DOHH2 (cell line): Measurements from ENCODE around the gene ULBP1.

Source experiments
- H3F3A ChIP-seq: fragments of 200-600 bp; sonication (generic), shearing (Covaris generic); 2 replicates; pipeline ENCODE4 v1.6.0; 2016; ENCODE audit warnings: antibody characterized with exemption, mild to moderate bottlenecking; ENCODE audit not compliant: control insufficient read depth, insufficient read depth
- H3K27ac ChIP-seq: fragments of 200-600 bp; sonication (generic); 2 replicates; pipeline ENCODE4 v1.5.1; 2014; ENCODE audit warnings: low read depth, mild to moderate bottlenecking, low read length, moderate library complexity
- H3K27me3 ChIP-seq: fragments of 200-600 bp; sonication (generic); 2 replicates; pipeline ENCODE4 v1.6.1; 2014; ENCODE audit warnings: mild to moderate bottlenecking, low read length, mixed read lengths; ENCODE audit not compliant: control insufficient read depth
- H3K36me3 ChIP-seq: fragments of 200-600 bp; sonication (generic); 2 replicates; pipeline ENCODE4 v1.6.1; 2014; ENCODE audit warnings: mild to moderate bottlenecking, low read length, moderate library complexity, mixed read lengths; ENCODE audit not compliant: control insufficient read depth
- H3K4me1 ChIP-seq: fragments of 200-600 bp; sonication (generic); 2 replicates; pipeline ENCODE4 v1.6.1; 2014; ENCODE audit warnings: mild to moderate bottlenecking, low read length, mixed read lengths; ENCODE audit not compliant: control insufficient read depth
- H3K4me2 ChIP-seq: fragments of 200-600 bp; sonication (generic); 2 replicates; pipeline ENCODE4 v1.6.0; 2014; ENCODE audit warnings: mild to moderate bottlenecking, low read length, moderate library complexity
- H3K4me3 ChIP-seq: fragments of 200-600 bp; sonication (generic); 2 replicates; pipeline ENCODE4 v1.5.1; 2014; ENCODE audit warnings: mild to moderate bottlenecking, low read length, mixed read lengths
- H3K79me2 ChIP-seq: fragments of 200-600 bp; sonication (generic); 2 replicates; pipeline ENCODE4 v1.6.1; 2014; ENCODE audit warnings: mild to moderate bottlenecking, low read length, mixed read lengths; ENCODE audit not compliant: control insufficient read depth
- H3K9me2 ChIP-seq: fragments of 200-600 bp; sonication (generic); replicated peaks from 2 replicates; pipeline ENCODE4 v1.6.1; 2014; ENCODE audit warnings: mild to moderate bottlenecking, low read length, mixed read lengths; ENCODE audit not compliant: control insufficient read depth
- H3K9me3 ChIP-seq: fragments of 200-600 bp; sonication (generic); 2 replicates; pipeline ENCODE4 v1.6.1; 2014; ENCODE audit warnings: antibody characterized with exemption, low read length, mixed read lengths; ENCODE audit not compliant: control insufficient read depth, insufficient read depth
- H4K20me1 ChIP-seq: fragments of 200-600 bp; sonication (generic); 2 replicates; pipeline ENCODE4 v1.6.0; 2014; ENCODE audit warnings: low read depth, mild to moderate bottlenecking, antibody characterized with exemption, low read length, moderate library complexity; ENCODE audit not compliant: control insufficient read depth, insufficient read depth
- EZH2phosphoT487 ChIP-seq: fragments of 200-600 bp; sonication (generic); IDR thresholded peaks from 2 replicates; pipeline ENCODE4 v1.6.1; 2017; ENCODE audit warnings: borderline replicate concordance, mild to moderate bottlenecking, antibody characterized with exemption, low read length, moderate library complexity, mixed read lengths
- TF ChIP-seq, protein P1 (sequence below): fragments of 200-600 bp; sonication (generic); IDR thresholded peaks from one replicate; pipeline ENCODE4 v1.5.1; 2014; ENCODE audit warnings: antibody characterized with exemption, mild to moderate bottlenecking, low read depth, low read length; ENCODE audit not compliant: poor library complexity, severe bottlenecking

Gene ULBP1

DNA sequence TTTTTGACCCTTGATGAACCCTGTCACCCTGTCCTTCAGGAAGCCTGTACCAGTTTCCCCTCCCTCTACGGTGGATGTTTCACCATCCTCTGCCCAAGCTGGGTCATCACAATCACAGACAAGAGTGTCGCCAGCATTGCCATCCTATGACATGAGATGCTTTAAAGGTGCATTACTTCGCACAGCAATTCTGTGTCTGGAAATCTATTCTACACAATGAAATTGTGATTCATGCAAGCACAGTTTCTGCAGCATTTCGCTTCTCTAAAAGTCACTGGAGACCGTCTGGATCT is 24.4 kb upstream of the ULBP1 start:
- Histone ChIP-seq H4K20me1 (no peaks in the 10 kb centered on the region), H3F3A (no peaks in the 10 kb centered on the region), H3K27me3 (peaks cover 69% of the 10 kb centered on the region), H3K27ac (no peak overlapping the region), H3K36me3 (no peaks in the 10 kb centered on the region), H3K4me3 (no peak overlapping the region), H3K4me2 (peak overlapping the region; percentile 63; the same call in 1 of the 2 replicates), H3K9me2 (no peaks in the 10 kb centered on the region), H3K9me3 (no peaks in the 10 kb centered on the region), H3K4me1 (peaks cover 20% of the 10 kb centered on the region), H3K79me2 (no peaks in the 10 kb centered on the region)
- TF ChIP-seq, protein P1, sequence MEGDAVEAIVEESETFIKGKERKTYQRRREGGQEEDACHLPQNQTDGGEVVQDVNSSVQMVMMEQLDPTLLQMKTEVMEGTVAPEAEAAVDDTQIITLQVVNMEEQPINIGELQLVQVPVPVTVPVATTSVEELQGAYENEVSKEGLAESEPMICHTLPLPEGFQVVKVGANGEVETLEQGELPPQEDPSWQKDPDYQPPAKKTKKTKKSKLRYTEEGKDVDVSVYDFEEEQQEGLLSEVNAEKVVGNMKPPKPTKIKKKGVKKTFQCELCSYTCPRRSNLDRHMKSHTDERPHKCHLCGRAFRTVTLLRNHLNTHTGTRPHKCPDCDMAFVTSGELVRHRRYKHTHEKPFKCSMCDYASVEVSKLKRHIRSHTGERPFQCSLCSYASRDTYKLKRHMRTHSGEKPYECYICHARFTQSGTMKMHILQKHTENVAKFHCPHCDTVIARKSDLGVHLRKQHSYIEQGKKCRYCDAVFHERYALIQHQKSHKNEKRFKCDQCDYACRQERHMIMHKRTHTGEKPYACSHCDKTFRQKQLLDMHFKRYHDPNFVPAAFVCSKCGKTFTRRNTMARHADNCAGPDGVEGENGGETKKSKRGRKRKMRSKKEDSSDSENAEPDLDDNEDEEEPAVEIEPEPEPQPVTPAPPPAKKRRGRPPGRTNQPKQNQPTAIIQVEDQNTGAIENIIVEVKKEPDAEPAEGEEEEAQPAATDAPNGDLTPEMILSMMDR: no peak
- no peak for TF ChIP-seq EZH2phosphoT487

DNA sequence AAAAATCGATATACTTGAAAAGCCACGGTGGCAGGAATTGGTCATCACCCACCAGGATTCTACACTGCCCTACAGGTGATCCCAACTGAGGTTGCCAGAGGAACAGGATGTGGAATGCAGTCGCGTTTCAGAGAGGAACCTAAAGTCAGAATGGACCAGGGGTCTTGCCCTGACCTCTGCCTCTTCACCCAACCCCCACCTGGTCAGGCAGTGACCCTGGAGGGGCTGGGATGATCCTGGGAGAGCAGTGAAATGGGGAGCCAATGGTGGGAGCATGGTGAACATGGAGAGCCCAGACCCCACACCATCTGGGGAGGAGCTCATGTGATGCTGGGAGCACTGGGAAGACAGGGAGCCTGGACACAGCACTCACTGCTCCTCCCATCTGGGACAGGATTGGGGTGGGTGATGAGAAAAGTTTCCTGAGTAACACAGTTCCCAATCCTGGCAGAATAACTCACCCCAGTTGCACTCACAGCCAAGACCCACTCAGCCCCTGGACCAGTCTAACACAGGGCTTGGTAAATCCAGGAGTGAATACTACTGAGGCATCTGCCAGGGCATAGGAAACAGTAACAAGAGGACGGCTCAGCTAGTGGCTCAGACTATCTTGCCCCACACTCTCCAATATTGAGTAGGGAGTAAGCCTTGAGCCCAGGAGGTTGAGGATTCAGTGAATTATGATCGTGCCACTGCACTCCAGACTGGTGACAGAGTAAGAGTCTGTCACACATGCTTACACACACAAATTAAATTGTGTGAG is 23.7 kb upstream of the ULBP1 start:
- H4K20me1 ChIP-seq: no peaks in the 10 kb centered on the region
- H3K4me2 ChIP-seq: no peak overlapping the region
- H3K9me3 ChIP-seq: no peaks in the 10 kb centered on the region
- H3K9me2 ChIP-seq: no peaks in the 10 kb centered on the region
- H3K4me3 ChIP-seq: no peak overlapping the region
- H3K27me3 ChIP-seq: peaks cover 61% of the 10 kb centered on the region
- H3K4me1 ChIP-seq: peaks cover 17% of the 10 kb centered on the region
- H3K79me2 ChIP-seq: no peaks in the 10 kb centered on the region
- no peaks in the 10 kb centered on the region for H3F3A ChIP-seq
- no peak for TF ChIP-seq EZH2phosphoT487
- TF ChIP-seq, protein P1: no peak
- H3K36me3 ChIP-seq: no peaks in the 10 kb centered on the region
- H3K27ac ChIP-seq: no peak overlapping the region

DNA sequence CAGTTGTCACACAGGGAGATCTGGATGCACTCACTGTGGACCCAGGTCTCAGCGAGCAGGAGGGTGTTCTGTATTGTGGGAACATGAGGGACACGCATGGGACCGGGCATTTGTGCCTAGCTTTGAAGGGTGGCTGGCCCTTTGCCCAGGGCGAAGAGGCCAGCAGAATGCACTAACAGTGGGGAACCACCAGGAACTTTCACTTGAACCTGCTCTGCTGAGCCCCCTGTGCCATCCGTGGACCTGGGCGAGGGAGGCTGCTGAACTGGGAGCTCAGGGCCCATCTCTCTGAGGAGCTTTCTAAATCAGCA is 23.1 kb upstream of the ULBP1 start:
- H3K27ac ChIP-seq: no peak overlapping the region
- peaks cover 17% of the 10 kb centered on the region for H3K4me1 ChIP-seq
- no peaks in the 10 kb centered on the region for H3F3A ChIP-seq
- H3K79me2 ChIP-seq: no peaks in the 10 kb centered on the region
- H3K4me2 ChIP-seq: no peak overlapping the region
- no peaks in the 10 kb centered on the region for H3K36me3 ChIP-seq
- H3K9me2 ChIP-seq: no peaks in the 10 kb centered on the region
- H3K4me3 ChIP-seq: no peak overlapping the region
- H3K9me3 ChIP-seq: no peaks in the 10 kb centered on the region
- TF ChIP-seq, protein P1: no peak
- TF ChIP-seq EZH2phosphoT487: no peak
- H4K20me1 ChIP-seq: no peaks in the 10 kb centered on the region
- peaks cover 55% of the 10 kb centered on the region for H3K27me3 ChIP-seq
